Motor neuron (in vitro differentiated cells): ENCODE data around the gene HSPBP1. TPM values are rescaled to one million over a fixed set of nuclear protein-coding genes. Genes with fewer than 3 reads are reported as not detected.
A peak's percentile ranks its signal among the peaks of the same experiment; 100 is the strongest.
"Not testable (repeated sequence)": the region's sequence is repeated elsewhere in the genome, so short reads cannot be mapped to it uniquely, and the experiment has no call there.

ENCODE experiments used
- ATAC-seq, 8 experiments: fragments of 200-7000 bp; cut with Tn5 transposase; replicated peaks in 6 of 8; 2 replicates each; pipeline ENCODE4 v1.8.0; 2021; ENCODE audit warnings: mild to moderate bottlenecking in 8 of 8, moderate library complexity in 8 of 8
- H3K27ac ChIP-seq, 2 donors: fragments of 250-450 bp; sonication (Bioruptor Pico); 2 replicates each; pipeline ENCODE4 v1.9.0; 2021; ENCODE audit warnings: antibody characterized with exemption in 2 of 2, mild to moderate bottlenecking in 2 of 2, moderate library complexity in 1 of 2
- H3K4me1 ChIP-seq, 2 donors: fragments of 250-450 bp; sonication (Bioruptor Pico); replicated peaks in 1 of 2; 2 replicates each; pipeline ENCODE4 v1.6.1; 2021; ENCODE audit warnings: antibody characterized with exemption in 2 of 2, mild to moderate bottlenecking in 2 of 2, moderate library complexity in 1 of 2
- H3K4me3 ChIP-seq, 5 donors: fragments of 250-450 bp; sonication (Bioruptor Pico); 2 replicates each; pipeline ENCODE4 v1.9.0; 2021; ENCODE audit warnings: antibody characterized with exemption in 5 of 5, mild to moderate bottlenecking in 5 of 5, moderate library complexity in 4 of 5
- WGBS, 10 experiments: fragments of 450-650 bp; shearing (Covaris generic); methylation state at CpG; one replicate each; pipeline ENCODE4 v1.0.0; 2022; 5-methylcytosine and 5-hydroxymethylcytosine counted together
- in situ Hi-C, 9 experiments: fragments of 400-800 bp; cut with MboI; loops; one replicate each; pipeline ENCODE4 v1.15.0; 2021; ENCODE audit warnings: low sequenced_read_pairs in 9 of 9, low pct_unique_long_range_greater_than_20kb in 2 of 9; ENCODE audit not compliant: unreplicated experiment in 9 of 9
- total RNA-seq, 8 experiments: library from RNA; unstranded; fragments of 300-600 nt; gene quantifications; 2 replicates each; pipeline versions ENCODE4 v1.2.3 to v1.2.4, GENCODE V29; 2022

Gene HSPBP1
- total RNA-seq, 8 experiments from 2014 or later = 20.6 to 37.3 (median 24.5) TPM

DNA sequence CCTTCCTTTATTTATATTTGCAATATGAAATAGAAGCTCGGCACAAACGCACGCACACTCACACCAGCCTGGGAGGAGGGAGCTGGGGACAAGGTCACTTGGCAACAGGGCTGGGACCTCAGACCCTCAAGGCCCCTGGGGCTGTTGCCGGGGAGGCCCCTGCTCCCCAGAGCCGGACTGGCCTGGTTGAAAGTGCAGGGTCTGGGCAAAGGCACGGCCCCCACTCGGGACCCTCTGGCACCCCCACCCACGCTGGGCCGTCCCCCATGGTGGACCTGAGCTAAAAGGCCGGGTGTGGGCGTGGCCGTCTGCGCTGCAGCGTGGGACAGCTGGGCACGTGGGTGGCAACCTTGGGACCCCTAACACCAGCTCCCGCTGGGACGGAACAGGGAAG lies 50.1 kb downstream of the HSPBP1 start:
- Histone ChIP-seq H3K27ac (no peak overlapping the region), H3K4me3 (no peak overlapping the region), H3K4me1 (no peaks in the 10 kb centered on the region)
- in situ Hi-C loops = no loop called here
- WGBS, 10 experiments = 60 to 80% methylated on average over 1 of the region's 17 CpGs; no CpG with 5 or more reads in 8 of the 10 experiments
- ATAC-seq = no peak

- WGBS, 10 experiments = 73 to 95% (median 93%) methylated on average over 3 to 8 of the region's 18 CpGs; no CpG with 5 or more reads in 6 of the 10 experiments
- in situ Hi-C loops = no loop called here
- H3K4me3 ChIP-seq = no peak overlapping the region
- no peaks in the 10 kb centered on the region for H3K4me1 ChIP-seq
- no peak overlapping the region for H3K27ac ChIP-seq
- ATAC-seq = no peak
Measured at GRCh38 chr19:55229145-55229788, 50.6 kb downstream of the HSPBP1 start.

DNA sequence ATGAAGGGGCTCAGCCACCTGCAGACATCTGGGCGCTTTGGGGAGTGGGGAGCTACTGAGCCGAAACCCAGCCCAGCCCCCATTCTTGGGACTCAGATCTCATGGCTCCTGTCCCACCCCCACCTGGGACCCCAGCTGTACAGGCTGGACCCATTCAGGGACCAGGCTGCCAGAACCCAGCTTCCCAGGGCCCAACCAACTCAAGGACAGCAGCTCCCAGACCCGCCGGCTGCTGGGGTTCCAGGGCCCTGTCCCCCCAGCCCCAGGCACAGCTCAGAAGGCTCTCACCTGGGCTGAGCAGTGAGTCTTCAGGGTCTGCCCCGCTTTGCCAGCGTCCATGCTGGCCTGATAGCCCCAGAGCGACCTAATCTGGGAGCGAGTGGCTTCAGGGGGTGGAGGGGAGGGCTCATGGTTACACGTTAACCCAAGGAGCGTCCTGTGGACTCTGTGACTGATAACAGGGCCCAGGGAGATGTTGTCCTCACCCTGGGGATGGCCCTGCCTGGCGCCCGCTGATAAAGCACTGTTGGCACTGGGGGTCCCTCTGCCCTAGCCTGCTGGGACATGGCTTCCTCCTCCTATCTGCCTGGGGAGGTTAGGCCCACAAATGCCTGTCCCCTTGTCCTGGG lies 51.4 kb downstream of the HSPBP1 start, which contains the start of gene TMEM86B:
TSS of gene TMEM86B (minus strand) at position 361 of the 629 bp plus-strand sequence. CDS start at position 339, 22 bp downstream.
- ATAC-seq = no peak
- Histone ChIP-seq H3K4me3 (no peak within 1 kb of the TSS), H3K4me1 (no peaks in the 10 kb centered on the region), H3K27ac (no peak within 1 kb of the TSS)
- WGBS, 10 experiments = 67 to 100% (median 83%) methylated on average over 1 to 5 of the region's 12 CpGs; no CpG with 5 or more reads in 7 of the 10 experiments
- in situ Hi-C loops = no loop called here

- ATAC-seq = peak in 2 of 8 experiments; percentile 1 to 4
- WGBS, 10 experiments = 63 to 85% (median 80%) methylated on average over 2 to 11 of the region's 17 CpGs; no CpG with 5 or more reads in 5 of the 10 experiments
- no peak overlapping the region for H3K27ac ChIP-seq
- no peak overlapping the region for H3K4me3 ChIP-seq
- no peaks in the 10 kb centered on the region for H3K4me1 ChIP-seq
- in situ Hi-C loops = no loop called here
Measured at GRCh38 chr19:55228015-55228391, 51.9 kb downstream of the HSPBP1 start.

DNA sequence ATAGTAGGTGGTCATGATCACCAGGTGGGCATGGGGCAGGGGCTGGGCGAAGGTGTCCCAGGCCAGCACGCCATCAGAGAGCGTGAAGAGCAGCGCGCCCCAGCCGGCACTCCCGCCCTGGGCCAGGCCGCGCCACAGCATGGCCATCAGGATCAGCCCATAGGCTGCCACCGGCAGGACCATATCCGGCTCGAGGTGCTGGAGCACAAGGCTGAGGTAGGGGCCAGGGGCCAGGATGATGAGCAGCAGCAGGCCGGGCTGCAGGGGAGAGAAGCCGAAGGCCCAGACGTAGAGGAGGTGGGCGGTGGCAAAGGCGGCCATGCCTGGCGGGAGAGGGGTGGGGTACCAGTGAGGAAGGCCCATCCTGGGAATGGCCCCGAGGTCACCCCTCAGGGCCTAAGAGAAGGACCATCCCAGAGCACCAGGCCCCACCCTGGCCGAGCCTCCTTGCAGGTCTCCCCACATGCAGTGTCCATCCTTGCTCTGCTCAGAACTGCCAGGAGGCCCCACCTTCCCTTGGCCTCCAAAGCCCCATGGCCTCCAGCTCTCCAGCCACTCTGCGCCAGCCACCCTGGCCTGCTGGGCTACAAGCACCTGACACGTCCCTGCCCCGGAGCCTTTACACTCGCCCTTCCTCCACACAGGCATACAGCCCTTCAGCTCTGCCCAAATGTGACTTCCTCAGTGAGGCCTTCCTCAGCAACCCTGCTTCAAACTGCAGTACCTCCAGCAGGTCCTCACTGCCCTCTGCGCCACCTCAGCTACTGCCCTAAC lies 52.5 kb downstream of the HSPBP1 start:
- H3K4me1 ChIP-seq = no peaks in the 10 kb centered on the region
- in situ Hi-C loops = no loop called here
- ATAC-seq = peak in 6 of 8 experiments; percentile 10 to 22 (median 12)
- WGBS, 10 experiments = 95 to 100% (median 99%) methylated on average over 1 to 7 of the region's 25 CpGs; no CpG with 5 or more reads in 6 of the 10 experiments
- no peak overlapping the region for H3K4me3 ChIP-seq
- no peak overlapping the region for H3K27ac ChIP-seq

- WGBS, 10 experiments = 66 to 72% (median 70%) methylated on average over 2 to 5 of the region's 18 CpGs; no CpG with 5 or more reads in 7 of the 10 experiments
- no peak overlapping the region for H3K4me3 ChIP-seq
- H3K27ac ChIP-seq = no peak overlapping the region
- no peaks in the 10 kb centered on the region for H3K4me1 ChIP-seq
- peak in 1 of 8 experiments; percentile 5 for ATAC-seq
- in situ Hi-C loops = no loop called here
Measured at GRCh38 chr19:55226788-55227187, 53.1 kb downstream of the HSPBP1 start.

DNA sequence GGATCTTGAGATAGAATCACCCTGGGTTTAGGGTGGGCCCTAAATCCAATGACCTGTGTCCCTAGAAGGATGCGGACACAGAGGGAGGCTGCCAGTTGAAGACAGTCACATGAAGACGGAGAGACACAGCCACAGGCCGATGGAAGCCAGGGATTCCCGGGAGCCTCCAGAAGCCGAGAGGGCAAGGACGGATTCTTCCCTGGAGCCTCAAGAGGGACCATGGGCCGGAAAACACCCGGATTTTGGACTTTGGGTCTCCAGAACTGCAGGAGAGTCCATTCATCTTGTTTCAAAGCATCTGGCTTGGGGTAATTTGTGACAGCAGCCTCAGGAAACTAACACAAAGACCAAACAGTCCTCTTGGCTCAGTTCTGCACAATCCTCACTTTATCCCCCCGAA lies 53.6 kb downstream of the HSPBP1 start:
- H3K4me1 ChIP-seq = no peaks in the 10 kb centered on the region
- no peak overlapping the region for H3K4me3 ChIP-seq
- in situ Hi-C loops = no loop called here
- 60 to 85% (median 76%) methylated on average over 1 to 6 of the region's 9 CpGs; no CpG with 5 or more reads in 4 of the 10 experiments for WGBS, 10 experiments
- H3K27ac ChIP-seq = no peak overlapping the region
- no peak for ATAC-seq

DNA sequence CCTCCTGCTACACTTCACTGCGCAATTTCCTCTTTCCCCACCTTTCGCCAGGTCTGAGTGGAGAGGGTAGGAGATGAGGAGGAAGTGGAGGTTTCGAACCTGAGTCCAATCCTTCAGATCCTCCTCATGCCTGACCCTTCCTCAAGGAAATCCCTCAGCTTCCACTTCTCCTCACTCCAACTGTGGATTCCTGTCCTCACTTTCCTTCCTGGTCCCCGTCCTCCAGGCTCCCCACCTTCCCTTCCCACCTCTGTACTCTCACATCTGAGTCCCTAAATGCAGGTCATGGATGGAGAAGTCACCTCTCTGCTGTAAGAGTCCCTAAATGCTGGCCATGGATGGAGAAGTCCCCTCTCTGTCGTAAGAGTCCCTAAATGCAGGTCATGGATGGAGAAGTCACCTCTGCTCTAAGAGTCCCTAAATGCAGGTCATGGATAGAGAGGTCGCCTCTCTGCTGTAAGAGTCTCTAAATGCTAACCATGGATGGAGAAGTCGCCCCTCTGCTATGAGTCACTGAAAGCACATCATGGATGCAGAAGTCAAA lies 54.4 kb downstream of the HSPBP1 start:
- no peaks in the 10 kb centered on the region for H3K4me1 ChIP-seq
- no peak for ATAC-seq
- H3K27ac ChIP-seq = no peak overlapping the region
- in situ Hi-C loops = no loop called here
- 57 to 100% (median 84%) methylated on average over 1 to 3 of the region's 7 CpGs; no CpG with 5 or more reads in 4 of the 10 experiments for WGBS, 10 experiments
- no peak overlapping the region for H3K4me3 ChIP-seq

DNA sequence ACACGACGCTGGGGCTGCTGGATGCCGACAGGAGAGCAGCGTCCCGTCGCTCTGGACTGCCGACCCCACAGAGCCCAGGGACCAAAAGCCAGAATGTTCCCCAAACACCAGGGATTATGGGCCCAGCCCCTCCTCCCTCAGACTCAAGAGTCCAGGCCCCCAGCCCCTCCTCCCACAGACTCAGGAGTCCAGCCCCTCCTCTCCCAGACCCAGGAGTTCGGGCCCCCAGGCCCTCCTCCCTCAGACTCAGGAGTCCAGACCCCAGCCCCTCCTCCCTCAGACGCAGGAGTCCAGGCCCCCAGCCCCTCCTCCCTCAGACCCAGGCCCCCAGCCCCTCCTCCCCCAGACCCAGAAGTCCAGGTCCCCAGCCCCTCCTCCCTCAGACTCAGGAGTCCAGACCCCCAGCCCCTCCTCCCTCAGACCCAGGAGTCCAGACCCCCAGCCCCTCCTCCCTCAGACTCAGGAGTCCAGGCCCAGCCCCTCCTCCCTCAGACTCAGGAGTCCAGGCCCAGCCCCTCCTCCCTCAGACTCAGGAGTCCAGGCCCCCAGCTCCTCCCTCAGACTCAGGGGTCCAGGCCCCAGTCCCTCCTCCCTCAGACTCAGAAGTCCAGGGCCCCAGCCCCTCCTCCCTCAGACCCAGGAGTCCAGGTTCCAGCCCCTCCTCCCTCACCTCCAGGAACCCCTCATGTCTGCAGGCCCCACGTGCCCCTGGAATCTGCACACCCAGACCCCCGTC lies 55.1 kb downstream of the HSPBP1 start:
- H3K4me3 ChIP-seq, ATAC-seq, H3K27ac ChIP-seq, H3K4me1 ChIP-seq, in situ Hi-C loops: not testable (repeated sequence)
- no CpG with 5 or more reads among the region's 11 CpGs for WGBS, 10 experiments

DNA sequence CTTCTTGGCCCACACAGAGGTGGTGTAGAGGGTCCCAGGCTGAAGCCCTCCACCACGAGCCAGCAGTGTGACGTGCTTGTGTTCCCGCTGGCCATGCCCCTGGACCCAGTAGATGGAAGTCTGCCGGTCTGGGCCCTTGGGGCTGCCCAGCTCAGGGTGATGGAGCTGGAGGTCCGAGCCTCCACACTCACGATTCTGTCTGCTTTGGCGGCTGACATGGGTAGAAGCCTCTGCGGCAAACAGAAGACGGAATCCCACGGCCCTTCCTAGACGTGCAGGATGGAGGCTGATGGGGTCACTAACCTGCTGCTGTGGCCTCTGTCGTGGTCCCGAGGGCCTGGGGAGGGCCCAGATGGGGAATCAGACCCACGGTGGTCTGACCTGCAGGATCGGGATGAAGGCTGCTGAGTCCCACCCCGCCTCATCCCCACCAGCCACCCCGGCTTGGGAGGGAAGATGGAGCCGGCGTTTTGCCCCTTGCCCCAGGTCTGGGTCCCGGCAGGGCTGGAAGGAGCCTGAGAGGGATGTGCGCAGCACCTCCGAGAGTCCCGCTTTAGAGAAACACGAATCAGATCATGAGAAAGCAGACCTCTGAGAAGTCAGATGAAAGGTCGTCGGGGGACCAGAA lies 55.8 kb downstream of the HSPBP1 start:
- Histone ChIP-seq H3K27ac (no peak overlapping the region), H3K4me3 (no peak overlapping the region), H3K4me1 (no peaks in the 10 kb centered on the region)
- WGBS, 10 experiments = 40 to 60% methylated on average over 1 to 2 of the region's 26 CpGs; no CpG with 5 or more reads in 8 of the 10 experiments
- ATAC-seq = peak in 4 of 8 experiments; percentile 7 to 22 (median 15)
- in situ Hi-C loops = no loop called here

- peak in 5 of 8 experiments; percentile 6 to 23 (median 22) for ATAC-seq
- in situ Hi-C loops = no loop called here
- Histone ChIP-seq H3K4me3 (no peak overlapping the region), H3K27ac (no peak overlapping the region), H3K4me1 (no peaks in the 10 kb centered on the region)
- WGBS, 10 experiments = 70 to 100% (median 96%) methylated on average over 1 to 10 of the region's 17 CpGs; no CpG with 5 or more reads in 6 of the 10 experiments
Measured at GRCh38 chr19:55223291-55224037, 56.4 kb downstream of the HSPBP1 start.
